Sigmoid colon (tissue), 7 donors: ENCODE data around the gene TPO. TPM values are rescaled to one million over a fixed set of nuclear protein-coding genes. Genes with fewer than 3 reads are reported as not detected.
"Not testable (repeated sequence)": the region's sequence is repeated elsewhere in the genome, so short reads cannot be mapped to it uniquely, and the experiment has no call there.

Experiments
- DNase-seq: peaks from one replicate; pipeline ENCODE4 v3.0.0-alpha.2; 2019
- H3K27ac ChIP-seq, 4 donors: fragments of 200-600 bp; sonication (generic); one replicate each; pipeline ENCODE4 v1.5.1; 2016 to 2019; ENCODE audit warnings: mild to moderate bottlenecking in 1 of 4
- H3K27me3 ChIP-seq, 3 donors: fragments of 200-600 bp; sonication (generic); one replicate each; pipeline ENCODE4 v1.5.1; 2019; ENCODE audit warnings: mild to moderate bottlenecking in 1 of 3
- H3K36me3 ChIP-seq, 4 donors: fragments of 200-600 bp; sonication (generic); one replicate each; pipeline ENCODE4 v1.5.1; 2016 to 2019
- H3K4me1 ChIP-seq, 4 donors: fragments of 200-600 bp; sonication (generic); one replicate each; pipeline ENCODE4 v1.5.1; 2017 to 2019
- H3K4me3 ChIP-seq, 4 donors: fragments of 200-600 bp; sonication (generic); one replicate each; pipeline ENCODE4 v1.5.1; 2017 to 2019; ENCODE audit warnings: mild to moderate bottlenecking in 2 of 4, moderate library complexity in 1 of 4
- H3K9me3 ChIP-seq, 4 donors: fragments of 200-600 bp in 3 of 4; sonication (generic) in 3 of 4; one replicate each; pipeline versions ENCODE4 v1.5.1 to v1.6.1; 2013 to 2019
- CTCF ChIP-seq, 4 experiments: fragments of 450-650 bp in 3 of 4; fragments of 200-600 bp in 1 of 4; IDR thresholded peaks; one replicate each; pipeline ENCODE4 v1.5.1; 2016 to 2019; ENCODE audit warnings: antibody characterized with exemption in 4 of 4, mild to moderate bottlenecking in 3 of 4, moderate library complexity in 2 of 4
- EP300 ChIP-seq, 4 donors: sonication (generic); formaldehyde crosslinking; IDR thresholded peaks; one replicate each; pipeline ENCODE4 v1.6.1; 2017; ENCODE audit warnings: antibody characterized with exemption in 4 of 4
- POLR2A ChIP-seq, 2 donors: fragments of 450-650 bp; IDR thresholded peaks; one replicate each; pipeline ENCODE4 v1.6.1; 2016; ENCODE audit warnings: antibody characterized with exemption in 2 of 2, mild to moderate bottlenecking in 2 of 2, moderate library complexity in 2 of 2
- POLR2AphosphoS5 ChIP-seq, 4 donors: sonication (generic); formaldehyde crosslinking; IDR thresholded peaks; one replicate each; pipeline ENCODE4 v1.6.1; 2017; ENCODE audit warnings: antibody characterized with exemption in 4 of 4
- WGBS, 2 donors: extraction: QIAGEN DNeasy Blood & Tissue Kit; methylation state at CpG; one replicate each; pipeline ENCODE4 v1.1.7; 2013; 5-methylcytosine and 5-hydroxymethylcytosine counted together
- intact Hi-C: fragments of 100-400 bp; cut with DNase I; formaldehyde crosslinking; loops from one replicate; pipeline ENCODE4 v1.15.1; 2023
- polyA plus RNA-seq, 3 donors: library from polyadenylated mRNA; stranded (reverse); fragments of 200-250 nt; gene quantifications; one replicate each; pipeline ENCODE4 v1.2.3, GENCODE V29; 2013
- total RNA-seq, 4 donors: library from RNA; depleted of rRNA; stranded (reverse); fragments of >200 nt; gene quantifications; one replicate each; pipeline ENCODE4 v1.1.0, GENCODE V29; 2016
- donor health status: healthy with polysubstance abuse.
- donor health status: Bipolar disorder and iron deficiency.
- donor health status: healthy.

Gene TPO
- total and polyA plus RNA-seq, 7 donors = 0.60 to 18.8 (median 3.5) TPM

DNA sequence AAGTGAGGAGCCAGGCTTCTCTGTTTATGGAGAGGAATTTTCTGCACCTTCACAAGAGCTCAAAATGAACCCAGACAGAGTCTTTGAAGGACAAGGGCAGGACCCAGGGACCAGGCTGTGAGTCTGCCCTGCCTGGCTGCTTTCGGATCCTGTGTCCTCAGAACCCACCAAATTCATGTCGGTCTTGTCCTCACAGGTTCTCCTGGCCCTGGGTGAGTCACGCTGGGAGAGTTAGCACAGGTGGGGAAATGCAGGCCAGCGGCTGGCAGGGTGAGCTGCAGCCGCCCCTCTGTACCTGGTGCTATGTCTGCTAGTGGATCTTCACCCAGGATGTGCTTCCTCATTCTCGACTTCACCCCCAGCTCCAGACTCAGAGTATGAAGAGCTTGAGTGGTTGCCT lies 35.8 kb upstream of the TPO start:
- no peaks in the 10 kb centered on the region for H3K36me3 ChIP-seq
- WGBS, 2 donors = 70 to 86% methylated on average over 6 of the region's 6 CpGs
- no peak for DNase-seq
- no peaks in the 10 kb centered on the region for H3K4me1 ChIP-seq
- no peak for TF ChIP-seq EP300 (IDR thresholded peaks at IDR 0.05)
- no peak for TF ChIP-seq CTCF (IDR thresholded peaks at IDR 0.05)
- TF ChIP-seq POLR2AphosphoS5 (IDR thresholded peaks at IDR 0.05) = no peak
- no peak for TF ChIP-seq POLR2A (IDR thresholded peaks at IDR 0.05)
- peaks cover 0 to 5% (median 0%) of the 10 kb centered on the region in 3 donors for H3K27me3 ChIP-seq
- intact Hi-C loops = no loop called here
- no peak overlapping the region for H3K27ac ChIP-seq
- H3K9me3 ChIP-seq = no peaks in the 10 kb centered on the region
- H3K4me3 ChIP-seq = no peak overlapping the region

GRCh38 chr2:1378456-1379150 lies 34.7 kb upstream of the TPO start:
- TF ChIP-seq POLR2A (IDR thresholded peaks at IDR 0.05) (no peak), POLR2AphosphoS5 (IDR thresholded peaks at IDR 0.05) (no peak), EP300 (IDR thresholded peaks at IDR 0.05) (no peak), CTCF (IDR thresholded peaks at IDR 0.05) (no peak)
- no peak for DNase-seq
- Histone ChIP-seq H3K4me1 (no peaks in the 10 kb centered on the region), H3K27me3 (peaks cover 0 to 5% (median 0%) of the 10 kb centered on the region in 3 donors), H3K4me3 (no peak overlapping the region), H3K36me3 (no peaks in the 10 kb centered on the region), H3K9me3 (no peaks in the 10 kb centered on the region), H3K27ac (no peak overlapping the region)
- intact Hi-C loops = no loop called here
- 90% methylated on average over 17 of the region's 17 CpGs for WGBS, 2 donors

DNA sequence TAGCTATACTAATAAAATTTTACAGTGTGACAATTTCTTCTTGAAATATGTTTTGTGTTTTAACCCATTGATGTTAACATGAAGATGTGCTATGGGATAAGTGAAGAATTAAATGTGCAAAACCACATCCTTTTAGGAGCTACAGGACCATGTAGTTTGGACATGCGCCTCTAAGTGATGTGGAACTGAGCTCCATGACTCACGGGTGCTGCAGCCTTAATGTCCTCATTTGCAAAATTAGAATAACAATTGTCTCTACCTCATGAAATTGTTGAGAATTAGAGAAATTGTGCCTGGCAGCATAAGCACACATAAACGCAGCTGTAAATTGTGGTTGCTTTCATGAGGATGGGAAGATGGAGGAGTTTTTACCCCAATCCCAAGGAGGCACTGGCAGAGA lies 31.6 kb upstream of the TPO start:
- Histone ChIP-seq H3K36me3 (no peaks in the 10 kb centered on the region), H3K4me3 (no peak overlapping the region), H3K4me1 (no peaks in the 10 kb centered on the region), H3K9me3 (no peaks in the 10 kb centered on the region), H3K27ac (no peak overlapping the region), H3K27me3 (peaks cover 0 to 5% (median 0%) of the 10 kb centered on the region in 3 donors)
- WGBS, 2 donors = 81 to 86% methylated on average over 3 of the region's 3 CpGs
- TF ChIP-seq POLR2A (IDR thresholded peaks at IDR 0.05) (no peak), EP300 (IDR thresholded peaks at IDR 0.05) (no peak), POLR2AphosphoS5 (IDR thresholded peaks at IDR 0.05) (no peak), CTCF (IDR thresholded peaks at IDR 0.05) (no peak)
- intact Hi-C loops = no loop called here
- no peak for DNase-seq

GRCh38 chr2:1387954-1388725 lies 25.1 kb upstream of the TPO start:
- DNase-seq, H3K9me3 ChIP-seq, H3K27ac ChIP-seq, H3K27me3 ChIP-seq, H3K4me1 ChIP-seq, H3K4me3 ChIP-seq, H3K36me3 ChIP-seq, intact Hi-C loops: not testable (repeated sequence)
- 46 to 68% methylated on average over 18 of the region's 18 CpGs for WGBS, 2 donors

DNA sequence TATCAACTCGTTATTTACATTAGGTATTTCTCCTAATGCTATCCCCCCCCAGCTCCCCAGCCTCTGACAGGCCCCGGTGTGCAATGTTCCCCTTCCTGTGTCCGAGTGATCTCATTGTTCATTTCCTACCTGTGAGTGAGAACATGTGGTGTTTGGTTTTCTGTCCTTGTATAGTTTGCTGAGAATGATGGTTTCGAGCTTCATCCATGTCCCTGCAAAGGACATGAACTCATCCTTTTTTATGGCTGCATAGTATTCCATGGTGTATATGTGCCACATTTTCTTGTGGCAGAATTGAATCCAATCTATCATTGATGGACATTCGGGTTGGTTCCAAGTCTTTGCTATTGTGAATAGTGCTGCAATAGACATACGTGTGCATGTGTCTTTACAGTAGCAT lies 23.1 kb upstream of the TPO start:
- H3K4me3 ChIP-seq, H3K36me3 ChIP-seq, H3K4me1 ChIP-seq, H3K27me3 ChIP-seq, H3K9me3 ChIP-seq, DNase-seq, intact Hi-C loops, H3K27ac ChIP-seq: not testable (repeated sequence)
- WGBS, 2 donors = 82 to 89% methylated on average over 6 of the region's 6 CpGs
